Stomach (tissue), 4 donors: ENCODE measurements around the gene KCNJ14.

Experiments
- CTCF ChIP-seq, 7 experiments: fragments of 450-650 bp in 4 of 7; fragments of 200-600 bp in 3 of 7; sonication (generic) in 3 of 7; IDR thresholded peaks; one replicate each; pipeline ENCODE4 v1.5.1; 2016 to 2019; ENCODE audit warnings: antibody characterized with exemption in 7 of 7, control low read depth in 2 of 7, mild to moderate bottlenecking in 1 of 7
- EP300 ChIP-seq: sonication (generic); formaldehyde crosslinking; IDR thresholded peaks from one replicate; pipeline ENCODE4 v1.6.1; 2017; ENCODE audit warnings: antibody characterized with exemption
- POLR2A ChIP-seq, 4 donors: fragments of 450-650 bp; IDR thresholded peaks; one replicate each; pipeline ENCODE4 v1.6.1; 2016; ENCODE audit warnings: antibody characterized with exemption in 4 of 4, control low read depth in 2 of 4, mild to moderate bottlenecking in 1 of 4, moderate library complexity in 1 of 4
- POLR2AphosphoS5 ChIP-seq, 3 donors: sonication (generic); formaldehyde crosslinking; IDR thresholded peaks; one replicate each; pipeline ENCODE4 v1.6.1; 2016; ENCODE audit warnings: antibody characterized with exemption in 3 of 3

GRCh38 chr19:48461982-48462655, 6.7 kb downstream of the KCNJ14 start:
- no peak for TF ChIP-seq CTCF (IDR thresholded peaks at IDR 0.05)
- no peak for TF ChIP-seq POLR2A (IDR thresholded peaks at IDR 0.05)
- no peak for TF ChIP-seq POLR2AphosphoS5 (IDR thresholded peaks at IDR 0.05)
- TF ChIP-seq EP300, result no peak
